Putamen (tissue), 1 donor: Measurements from ENCODE around the gene LANCL2.
"Not testable (repeated sequence)": the region's sequence is repeated elsewhere in the genome, so short reads cannot be mapped to it uniquely, and the experiment has no call there.

Experiments used
- DNase-seq: peaks from one replicate; pipeline ENCODE4 v3.0.0-alpha.2; 2016; ENCODE audit warnings: low spot score

LANCL2 gene

GRCh38 chr7:55365205-55365674 is at the start of gene LANCL2:
LANCL2 (plus strand) TSS chr7:55365337; CDS start chr7:55366026, 689 bp downstream.
- peak; percentile 70 for DNase-seq

- no peak for DNase-seq
These were observed 39.8 kb upstream of the LANCL2 start for GRCh38 chr7:55325371-55325792.

GRCh38 chr7:55326081-55326835 is 38.9 kb upstream of the LANCL2 start:
- DNase-seq = no peak

- DNase-seq = no peak
These were observed 38.1 kb upstream of the LANCL2 start for GRCh38 chr7:55326945-55327626.

GRCh38 chr7:55335151-55335550 is 30.0 kb upstream of the LANCL2 start:
- DNase-seq = no peak

- DNase-seq = no peak
These were observed 29.4 kb upstream of the LANCL2 start for GRCh38 chr7:55335786-55336185.

- DNase-seq = no peak
These were observed 28.6 kb upstream of the LANCL2 start for GRCh38 chr7:55336540-55336939.

GRCh38 chr7:55339033-55340000 is 25.8 kb upstream of the LANCL2 start:
- DNase-seq = no peak

- no peak for DNase-seq
These were observed 22.8 kb upstream of the LANCL2 start for GRCh38 chr7:55342216-55342871.

- no peak for DNase-seq
These were observed 21.9 kb upstream of the LANCL2 start for GRCh38 chr7:55343002-55343781.

- DNase-seq = no peak
These were observed 21.1 kb upstream of the LANCL2 start for GRCh38 chr7:55343860-55344606.

GRCh38 chr7:55344840-55345239 is 20.3 kb upstream of the LANCL2 start:
- DNase-seq = no peak

- no peak for DNase-seq
These were observed 19.8 kb upstream of the LANCL2 start for GRCh38 chr7:55345292-55345691.

- no peak for DNase-seq
These were observed 16.6 kb upstream of the LANCL2 start for GRCh38 chr7:55348502-55348901.

- DNase-seq = no peak
These were observed 16.0 kb upstream of the LANCL2 start for GRCh38 chr7:55349121-55349520.

- DNase-seq = no peak
These were observed 14.9 kb upstream of the LANCL2 start for GRCh38 chr7:55350281-55350680.

- no peak for DNase-seq
These were observed 13.9 kb upstream of the LANCL2 start for GRCh38 chr7:55351263-55351662.

GRCh38 chr7:55352947-55353273 is 12.2 kb upstream of the LANCL2 start:
- DNase-seq = not testable (repeated sequence)

GRCh38 chr7:55360486-55360885 is 4.7 kb upstream of the LANCL2 start:
- no peak for DNase-seq

- DNase-seq = no peak
These were observed 3.6 kb upstream of the LANCL2 start for GRCh38 chr7:55361560-55361959.
